Inferior parietal cortex (tissue), 1 donor: ENCODE measurements around the gene EGLN3.
"Not testable (repeated sequence)": the region's sequence is repeated elsewhere in the genome, so short reads cannot be mapped to it uniquely, and the experiment has no call there.

Experiments used
- DNase-seq: peaks from one replicate; pipeline ENCODE4 v3.0.0-alpha.2; 2016; ENCODE audit errors: extremely low spot score

The EGLN3 gene

DNA sequence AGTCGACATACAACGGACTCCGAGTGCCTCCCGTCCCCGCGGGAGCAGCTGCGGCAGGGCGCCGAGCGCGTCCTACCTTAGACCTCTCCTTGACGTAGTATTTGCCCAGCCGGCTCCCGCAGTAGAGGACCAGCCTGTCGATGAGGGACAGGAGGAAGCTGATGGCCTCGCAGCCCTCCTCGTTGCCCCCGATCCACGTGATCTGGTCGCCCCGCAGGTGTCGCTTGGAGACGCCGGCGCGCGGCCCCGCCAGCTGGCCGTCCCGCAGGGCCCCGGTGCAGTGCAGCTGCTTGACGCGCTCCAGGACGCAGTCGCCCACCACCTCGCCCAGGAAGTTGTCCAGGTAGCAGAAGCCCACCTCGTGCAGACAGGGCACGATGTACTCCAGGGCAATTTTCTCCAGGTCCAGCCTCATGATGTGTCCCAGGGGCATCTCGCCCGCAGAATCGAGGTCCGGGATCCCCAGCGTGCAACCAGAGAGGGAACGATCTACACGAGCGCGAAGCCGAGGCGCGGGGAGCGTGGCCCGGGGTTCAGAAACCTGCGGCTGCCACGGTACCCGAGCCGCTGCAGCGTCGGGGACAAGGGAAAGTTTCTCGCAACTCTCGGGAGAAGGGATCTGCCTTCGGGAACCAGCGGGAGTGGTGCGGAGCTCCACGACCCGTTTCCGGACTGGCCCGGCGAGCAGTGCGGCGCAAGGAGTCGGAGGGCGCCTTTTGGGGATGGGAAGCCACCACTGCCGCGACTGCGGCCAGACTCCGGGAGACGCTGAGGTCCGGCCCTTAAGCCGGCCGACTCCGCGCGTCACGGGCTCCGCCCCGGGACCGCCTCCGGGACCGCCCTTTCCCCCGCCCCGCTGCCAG is at the start of gene EGLN3:
EGLN3 (minus strand) TSS at position 755 of the 863 bp plus-strand sequence; CDS start at position 433, 322 bp downstream.
- peak; percentile 84 for DNase-seq

DNA sequence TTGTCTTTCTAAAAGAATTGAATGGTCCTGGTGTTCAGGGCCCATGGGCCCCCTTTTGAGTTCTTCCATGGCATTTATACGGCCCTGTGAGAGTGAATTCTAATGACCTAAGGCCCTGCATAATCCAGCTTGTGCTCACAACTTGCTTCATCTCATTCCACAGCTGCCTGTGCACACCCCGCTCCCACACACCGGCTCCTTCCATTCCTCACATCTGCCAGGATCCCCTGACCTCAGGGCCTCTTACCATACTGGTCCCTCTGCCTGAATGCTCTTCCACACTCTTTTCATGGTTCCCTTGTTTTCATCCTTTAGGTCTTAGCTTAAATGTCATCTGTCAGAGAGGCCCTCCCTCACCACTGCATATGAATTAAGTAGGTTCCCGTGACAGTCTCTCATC is 49.5 kb upstream of the EGLN3 start:
- no peak for DNase-seq

DNA sequence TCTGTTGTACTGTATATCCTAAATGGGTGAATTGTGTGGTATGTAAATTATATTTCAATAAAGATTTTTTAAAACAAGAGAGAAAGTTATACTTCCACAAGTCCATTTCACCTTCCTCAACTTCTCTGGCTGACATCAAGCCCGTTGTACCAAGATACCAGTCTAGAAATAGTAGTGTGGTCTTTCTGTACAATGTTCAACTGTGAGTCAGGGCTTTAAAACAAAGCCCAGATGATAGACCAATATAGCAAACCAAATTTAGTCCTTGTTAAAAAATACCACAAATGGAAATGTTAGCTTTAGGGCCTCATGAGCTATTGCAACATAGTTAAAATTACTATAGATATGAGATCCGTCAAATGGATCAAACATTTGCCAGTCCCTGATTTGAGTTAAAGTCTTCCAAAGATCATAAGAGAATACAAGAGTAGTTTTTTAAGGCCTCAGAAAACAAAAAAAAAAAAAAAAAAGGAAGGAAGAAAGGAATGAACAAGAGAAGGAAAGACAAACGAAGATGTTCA is 49.0 kb upstream of the EGLN3 start:
- no peak for DNase-seq

DNA sequence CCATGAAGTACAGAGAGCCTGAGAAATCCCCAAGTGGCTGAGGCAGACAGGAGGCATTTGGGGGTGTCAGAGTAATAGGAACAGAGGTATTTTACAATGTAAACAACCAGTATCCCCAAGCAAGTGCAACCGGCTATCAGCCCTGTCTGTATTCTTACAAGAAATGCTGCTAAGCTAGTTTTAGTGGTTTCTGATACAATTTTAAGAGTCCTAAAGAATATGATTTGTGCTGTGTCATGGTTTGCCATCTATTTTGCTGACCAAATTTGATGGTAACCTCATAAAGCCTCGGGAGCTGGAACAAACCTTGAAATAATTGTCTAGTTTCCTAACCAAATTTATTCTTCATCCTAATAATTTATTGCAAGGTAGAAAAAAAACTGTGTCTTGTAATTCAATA is 46.7 kb upstream of the EGLN3 start:
- DNase-seq = no peak

DNA sequence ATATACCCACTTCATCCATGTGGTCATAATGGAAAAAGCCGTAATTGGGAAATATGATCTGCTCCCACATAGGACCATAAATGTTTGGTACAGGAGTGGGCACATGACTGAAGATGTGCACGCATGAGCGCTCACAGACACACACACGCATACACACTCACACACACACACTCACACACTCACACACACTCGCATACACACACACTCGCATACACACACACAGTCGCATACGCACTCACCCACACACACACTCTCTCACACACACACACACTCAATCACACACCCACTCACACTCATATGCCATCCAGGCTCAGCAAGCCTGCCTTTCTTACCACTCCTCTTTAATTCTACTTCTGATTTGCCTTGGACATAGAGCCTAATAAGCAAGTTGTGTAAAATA is 45.6 kb upstream of the EGLN3 start:
- no peak for DNase-seq

DNA sequence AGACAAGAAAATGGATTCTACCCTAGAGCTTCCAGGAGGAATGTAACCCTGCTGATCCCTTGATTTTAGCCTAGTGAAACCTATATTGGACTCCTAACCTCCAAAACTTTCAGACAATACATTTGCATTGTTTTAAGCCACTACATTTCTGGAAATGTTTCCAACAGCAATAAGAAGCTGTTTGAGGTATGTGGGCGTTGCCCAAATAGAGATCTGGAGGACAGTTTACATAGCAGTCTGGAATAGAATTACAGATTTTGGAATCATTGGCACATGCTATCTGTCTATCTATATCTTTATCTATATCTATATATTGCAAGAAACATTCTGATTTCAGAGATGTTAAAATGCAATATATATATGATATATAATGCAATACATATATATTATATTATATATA is 42.4 kb upstream of the EGLN3 start:
- DNase-seq = no peak

DNA sequence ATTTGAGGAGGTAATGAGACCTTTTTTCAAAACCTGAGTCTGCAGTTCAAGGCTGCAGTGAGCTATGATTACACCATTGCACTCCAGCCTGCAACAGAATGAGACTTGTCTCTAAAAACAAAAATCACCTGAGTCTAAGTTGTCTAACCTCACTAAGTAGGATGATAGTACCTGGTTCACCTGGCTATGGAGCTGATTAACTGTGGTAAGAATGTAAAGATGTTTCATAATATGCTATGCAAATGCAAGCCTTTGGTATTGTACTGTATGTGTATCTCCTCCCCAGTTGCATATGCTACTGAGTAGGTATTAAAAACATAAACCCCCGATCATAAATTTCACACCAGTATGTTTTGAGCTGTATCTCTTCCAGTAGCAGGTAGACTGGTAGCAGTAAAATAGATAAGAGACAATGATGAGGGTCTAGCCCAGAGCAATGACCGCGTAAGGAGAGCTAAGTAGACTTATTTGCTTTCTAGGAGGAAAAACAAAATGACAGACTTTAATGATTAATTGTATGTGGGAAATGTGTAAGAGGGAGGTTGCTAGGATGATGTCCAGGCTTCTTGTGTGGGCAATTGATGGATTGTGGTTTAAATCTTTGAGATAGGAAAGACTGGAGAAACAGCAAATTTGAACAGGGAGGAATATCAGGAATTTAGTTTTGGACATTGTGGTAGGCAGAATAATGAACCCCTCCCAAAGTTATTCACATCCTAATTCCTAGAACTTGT is 41.6 kb upstream of the EGLN3 start:
- DNase-seq = no peak

DNA sequence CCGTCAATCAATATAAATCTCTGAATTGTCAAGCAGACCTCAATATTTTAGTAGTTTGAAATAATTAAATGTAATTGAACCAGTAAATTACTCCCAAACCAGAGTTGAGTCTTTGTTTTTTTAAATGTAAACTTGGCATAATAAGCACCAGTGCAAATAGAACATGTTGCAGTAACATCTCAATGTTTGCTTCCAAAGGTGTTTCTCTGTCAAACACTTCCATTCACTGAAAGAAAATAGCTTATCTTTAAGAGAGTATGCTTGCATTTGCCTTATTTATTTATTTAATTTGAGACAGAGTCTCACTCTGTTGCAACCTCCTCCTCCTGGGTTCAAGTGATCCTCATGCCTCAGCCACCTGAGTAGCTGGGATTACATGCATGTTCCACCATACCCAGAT is 39.9 kb upstream of the EGLN3 start:
- no peak for DNase-seq

DNA sequence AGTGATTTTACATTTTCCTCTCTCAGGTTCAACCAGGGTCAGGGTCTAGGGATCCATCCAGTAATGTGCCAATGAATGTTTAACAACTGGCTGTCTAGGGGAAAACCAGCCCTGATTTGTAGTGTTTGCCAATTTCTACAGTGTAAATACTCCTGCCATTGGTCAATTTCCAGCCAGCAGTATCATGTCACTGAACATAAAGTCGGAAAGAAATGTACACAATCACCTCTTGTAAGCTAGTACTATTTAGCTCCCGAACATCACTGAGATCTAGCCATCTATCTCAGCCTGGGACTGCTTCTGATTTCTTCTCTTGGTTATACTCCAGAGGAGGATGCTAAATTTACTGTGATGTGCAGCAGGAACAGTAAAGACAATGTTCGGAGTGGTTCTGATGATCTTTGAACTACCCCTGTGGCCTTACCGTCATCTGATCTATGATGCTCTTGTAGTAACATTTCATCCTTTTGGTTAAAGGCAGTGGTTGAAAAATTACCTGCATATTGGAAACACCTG is 36.7 kb upstream of the EGLN3 start:
- no peak for DNase-seq

DNA sequence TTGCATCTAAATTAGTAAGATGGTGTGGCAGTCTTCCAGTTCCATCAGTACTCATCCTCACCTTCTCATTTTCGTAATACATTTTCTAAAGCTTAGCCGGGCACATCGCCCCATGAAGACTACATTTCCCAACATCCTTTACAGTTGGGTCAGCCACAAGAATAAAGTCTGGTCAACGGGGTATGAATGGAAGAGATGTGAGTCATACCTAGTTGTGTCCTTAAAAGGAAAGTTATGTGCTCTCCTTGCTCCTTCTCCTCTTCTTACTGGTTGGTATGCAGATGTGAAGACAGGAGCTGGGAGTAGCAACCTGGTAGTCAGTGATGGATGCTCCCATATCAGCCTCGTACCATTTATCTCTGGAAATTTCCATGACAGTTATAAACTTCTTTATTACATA is 35.9 kb upstream of the EGLN3 start:
- no peak for DNase-seq

DNA sequence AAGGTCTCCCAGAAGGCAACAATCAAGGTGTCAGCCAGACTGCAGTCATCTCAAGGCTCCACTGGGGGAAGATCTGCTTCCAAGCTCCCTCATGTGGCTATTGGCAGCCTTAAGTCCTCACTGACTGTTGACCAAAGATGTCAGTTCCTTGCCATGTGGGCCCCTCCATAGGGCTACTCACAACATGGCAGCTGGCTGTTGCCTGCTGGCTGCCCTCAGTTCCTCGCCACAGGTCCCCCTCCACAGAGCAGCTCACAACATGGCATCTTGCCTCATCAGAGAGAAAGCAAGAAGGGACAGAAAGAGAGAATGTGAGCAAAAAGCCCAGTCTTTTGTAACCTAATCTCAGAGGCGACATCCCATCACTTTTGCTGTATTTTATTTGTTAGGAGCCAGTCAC is 34.4 kb upstream of the EGLN3 start:
- no peak for DNase-seq

DNA sequence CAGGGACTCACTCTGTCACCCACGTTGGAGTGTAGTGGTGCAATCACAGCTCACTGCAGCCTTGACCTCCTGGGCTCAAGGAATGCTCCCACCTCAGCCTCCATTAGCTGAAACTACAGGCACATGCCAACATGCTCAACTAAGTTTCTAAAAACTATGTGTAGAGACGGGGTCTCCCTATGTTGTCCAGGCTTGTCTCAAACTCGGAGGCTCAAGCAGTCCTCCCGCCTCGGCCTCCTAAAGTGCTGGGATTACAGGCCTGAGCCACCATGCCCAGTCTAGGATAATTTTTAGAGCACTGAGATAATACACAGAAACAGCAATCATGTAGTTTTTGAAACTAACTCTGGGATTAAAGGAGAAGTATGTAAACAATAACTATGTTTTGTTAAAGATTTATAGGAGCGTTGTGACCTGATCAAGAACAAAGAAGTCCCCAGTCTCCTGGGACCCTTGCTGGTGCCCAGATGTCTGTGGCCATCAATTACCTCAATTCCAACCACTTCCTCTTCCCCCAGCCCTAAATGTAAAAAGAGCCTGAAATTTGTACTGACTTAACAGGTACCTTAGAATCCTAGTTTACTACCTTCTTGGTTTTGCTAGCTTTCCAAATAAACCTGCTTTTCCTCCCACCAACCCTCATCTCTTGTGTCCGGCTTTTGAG is 28.9 kb upstream of the EGLN3 start:
- DNase-seq = no peak

DNA sequence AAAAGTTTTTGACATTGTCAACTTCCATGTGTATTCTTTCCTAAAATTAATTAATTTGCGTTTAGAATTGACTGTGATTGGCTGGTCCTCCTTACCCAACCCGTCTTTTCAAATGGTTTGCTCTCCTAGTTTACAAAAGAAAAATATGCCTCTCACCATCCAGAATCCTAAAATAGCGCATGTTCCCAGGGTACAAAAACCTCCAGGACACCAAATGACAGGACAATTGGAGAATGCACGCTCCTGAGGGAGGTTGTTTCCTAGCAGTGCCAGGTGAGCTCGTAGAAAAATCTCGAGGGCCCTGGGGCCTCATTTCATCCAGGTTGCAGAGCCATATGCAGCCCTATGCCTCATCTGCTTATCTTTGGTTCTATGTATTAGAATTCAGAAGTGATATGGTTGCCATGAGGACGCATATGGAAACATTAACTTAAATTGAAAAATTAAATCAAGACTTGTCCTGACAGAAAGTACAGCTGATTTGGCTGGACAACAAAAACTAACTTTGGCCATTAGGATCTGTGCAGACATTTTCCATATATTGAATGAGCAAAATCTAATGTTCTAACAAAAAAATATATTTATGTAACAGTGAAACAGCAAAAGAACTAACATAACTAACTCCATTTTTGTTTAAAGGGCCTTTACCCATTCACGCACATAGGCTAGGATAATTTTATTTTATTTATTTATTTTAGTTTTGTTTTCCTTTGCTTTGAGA is 28.2 kb upstream of the EGLN3 start:
- no peak for DNase-seq

DNA sequence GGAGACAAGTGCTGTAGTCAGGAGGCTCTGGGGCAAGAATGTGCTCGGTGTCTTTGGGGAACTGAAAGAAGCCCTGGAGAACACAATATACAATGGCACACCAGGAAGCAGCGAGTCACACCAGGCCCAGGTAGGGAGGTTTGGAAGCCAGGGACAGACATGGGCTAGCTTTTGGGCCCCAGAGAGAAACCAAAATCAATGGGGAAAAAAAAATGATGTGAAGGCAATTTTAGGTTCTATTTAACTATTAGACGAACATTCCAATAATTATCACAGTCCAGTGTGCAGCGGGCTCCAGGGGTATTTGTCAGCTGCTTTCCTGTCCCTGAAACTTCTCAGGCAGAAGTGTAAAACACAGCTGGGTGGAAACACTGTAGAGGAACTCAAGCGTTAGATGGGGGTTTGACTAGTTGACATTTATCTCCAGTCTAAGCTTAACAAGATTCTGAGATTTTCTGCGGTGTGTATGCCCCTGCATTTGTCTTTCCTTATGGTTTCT is 21.8 kb upstream of the EGLN3 start:
- no peak for DNase-seq

DNA sequence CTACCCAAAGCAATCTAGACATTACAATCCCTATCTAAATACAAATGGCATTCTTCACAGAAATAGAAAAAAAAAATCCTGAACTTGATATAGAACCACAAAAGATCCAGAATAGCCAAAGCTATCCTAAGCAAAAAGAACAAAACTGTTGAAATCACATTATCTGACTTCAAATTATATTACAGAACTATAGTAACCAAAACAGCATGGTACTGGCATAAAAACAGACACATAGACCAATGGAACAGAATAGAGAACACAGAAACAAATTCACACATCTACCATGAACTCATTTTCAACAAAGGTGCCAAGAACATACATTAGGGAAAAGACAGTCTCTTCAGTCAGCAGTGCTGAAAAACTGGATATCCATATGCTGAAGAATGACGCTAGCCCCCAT is 19.0 kb upstream of the EGLN3 start:
- not testable (repeated sequence) for DNase-seq

DNA sequence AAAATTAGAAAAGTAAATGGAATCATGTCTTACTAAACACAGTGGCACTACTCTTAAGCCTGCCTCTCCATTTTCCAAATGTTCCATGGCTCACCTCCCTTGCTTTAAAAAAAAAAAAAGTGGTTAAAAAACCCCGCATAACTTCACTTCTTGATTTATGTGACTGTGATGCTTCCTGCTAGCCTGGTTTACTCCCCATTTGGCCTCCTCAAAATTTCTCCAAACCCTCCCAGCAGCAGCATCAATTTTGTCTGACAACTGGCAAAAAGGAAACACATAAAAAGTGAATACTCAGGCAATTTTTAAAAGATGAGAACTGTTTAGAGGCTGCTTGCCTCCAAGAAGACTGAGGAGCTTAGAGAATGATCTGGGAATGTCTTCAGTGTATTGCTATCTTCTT is 17.8 kb upstream of the EGLN3 start:
- DNase-seq = no peak

DNA sequence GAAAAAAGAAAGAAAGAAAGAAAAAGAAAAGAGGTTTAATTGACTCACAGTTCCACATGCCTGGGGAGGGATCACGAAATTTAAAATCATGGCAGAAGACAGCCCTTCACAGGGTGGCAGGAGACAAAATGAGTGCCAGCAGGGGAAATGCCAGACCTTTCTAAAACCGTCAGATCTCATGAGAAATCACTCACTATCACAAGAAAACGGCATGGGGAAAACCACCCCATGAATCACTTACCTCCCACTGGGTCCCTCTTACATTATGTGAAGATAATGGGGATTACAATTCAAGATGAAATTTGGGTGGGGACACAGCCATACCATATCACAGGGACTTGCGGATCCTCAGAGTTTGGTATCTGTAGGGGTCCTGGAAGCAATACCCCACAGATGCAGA is 16.3 kb upstream of the EGLN3 start:
- no peak for DNase-seq

DNA sequence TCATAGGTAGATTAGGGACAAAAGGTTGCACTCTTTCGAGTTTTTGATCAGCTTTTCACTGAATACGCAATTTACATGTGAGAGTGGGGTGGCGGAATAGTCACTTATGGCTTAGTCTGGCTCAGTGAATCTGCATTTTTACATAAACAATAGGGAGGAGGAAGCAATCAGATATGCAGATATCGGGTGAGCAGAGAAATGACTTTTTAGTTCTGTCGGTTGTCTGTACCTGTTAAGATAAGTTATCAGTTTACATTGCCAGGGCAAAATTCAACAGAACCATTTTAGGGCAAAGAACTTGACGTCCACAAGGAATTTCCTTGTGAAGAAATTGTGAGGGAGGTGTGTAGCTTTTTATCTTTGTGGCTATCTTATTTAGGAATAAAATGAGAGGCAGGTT is 15.4 kb upstream of the EGLN3 start:
- no peak for DNase-seq

DNA sequence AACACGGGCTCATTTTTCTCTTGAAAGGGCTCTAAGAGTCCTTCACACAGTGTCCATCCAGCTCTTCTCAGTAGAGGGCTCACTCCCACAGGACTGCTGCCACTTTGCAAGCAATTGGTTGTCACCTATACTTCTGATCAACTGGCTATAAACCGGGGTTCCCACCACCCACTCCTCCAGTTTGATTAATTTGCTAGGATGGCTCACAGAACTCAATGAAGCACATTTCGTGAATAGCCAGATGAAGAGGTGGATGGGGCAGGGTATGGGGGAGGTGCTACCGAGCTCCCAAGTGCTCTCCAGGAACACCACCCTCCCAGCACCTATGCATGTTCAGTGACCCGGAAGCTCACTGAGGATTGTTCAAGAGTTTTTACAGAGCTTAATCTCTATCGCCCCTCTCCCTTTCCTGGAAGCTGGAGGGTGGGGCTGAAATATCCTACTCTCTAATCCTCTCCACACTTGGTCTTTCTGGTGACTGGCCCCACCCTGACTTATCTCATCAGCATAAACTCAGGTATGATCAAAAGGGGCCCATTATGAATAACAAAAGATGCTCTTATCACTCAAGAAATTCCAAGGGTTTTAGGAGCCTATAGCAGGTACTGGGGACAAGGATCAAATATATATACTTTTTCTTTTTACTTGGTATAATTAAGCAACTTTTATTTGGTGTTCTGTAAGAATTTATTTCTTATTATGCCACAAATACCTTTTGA is 13.9 kb upstream of the EGLN3 start:
- DNase-seq = no peak

DNA sequence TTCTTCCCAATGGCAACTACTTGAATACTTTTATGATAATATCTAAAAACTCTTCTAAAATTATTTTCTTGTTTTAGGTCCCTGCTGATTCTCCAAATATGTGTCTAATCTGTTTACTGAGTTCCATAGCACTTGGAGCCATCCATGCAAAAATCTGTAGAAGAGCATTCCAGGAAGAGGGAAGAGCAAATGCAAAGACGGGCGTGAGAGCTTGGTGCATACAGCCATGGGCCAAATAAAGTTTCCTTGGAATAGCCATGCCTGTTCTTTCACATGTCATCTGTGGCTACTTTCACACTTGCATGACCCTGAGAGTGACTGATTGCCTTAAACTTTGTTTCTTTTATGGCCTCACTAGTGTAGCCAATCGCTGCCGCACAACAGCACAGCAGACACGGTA is 13.0 kb upstream of the EGLN3 start:
- DNase-seq = no peak

DNA sequence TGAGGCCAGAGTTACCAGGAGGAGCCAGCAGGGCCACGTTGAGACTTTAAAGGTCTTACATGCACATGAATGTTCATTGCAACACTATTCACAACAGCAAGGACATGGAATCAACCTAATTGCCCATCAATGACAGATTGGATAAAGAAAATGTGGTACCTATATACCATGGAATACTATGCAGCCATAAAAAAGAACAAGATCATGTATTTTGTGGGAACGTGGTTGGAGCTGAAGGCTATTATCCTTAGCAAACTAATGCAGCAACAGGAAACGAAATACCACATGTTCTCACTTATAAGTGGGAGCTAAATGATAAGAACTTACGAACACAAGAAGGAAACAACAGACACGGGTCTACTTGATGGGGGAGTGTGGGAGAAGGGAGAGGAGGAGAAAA is 11.6 kb upstream of the EGLN3 start:
- not testable (repeated sequence) for DNase-seq
